GF-D8 (cell line): ENCODE data around the gene INHBA.

Experiments used
- DNase-seq: peaks from one replicate; lab custom pipeline; 2025; lab: John Stamatoyannopoulos, UW

Gene INHBA

GRCh38 chr7:41711283-41712064, 8.6 kb upstream of the INHBA start:
- DNase-seq, result no peak

GRCh38 chr7:41710838-41711237, 7.9 kb upstream of the INHBA start:
- DNase-seq, result no peak

- no peak for DNase-seq
These were observed 6.7 kb upstream of the INHBA start for GRCh38 chr7:41709621-41710020.

GRCh38 chr7:41708581-41709358, 5.9 kb upstream of the INHBA start:
- no peak for DNase-seq

GRCh38 chr7:41706228-41706930, 3.5 kb upstream of the INHBA start:
- no peak for DNase-seq

- DNase-seq, result no peak
These were observed 2.4 kb upstream of the INHBA start for GRCh38 chr7:41705109-41705901.

- no peak for DNase-seq
These were observed 1.6 kb downstream of the INHBA start for GRCh38 chr7:41701068-41701941.

- no peak for DNase-seq
These were observed 2.8 kb downstream of the INHBA start for GRCh38 chr7:41700044-41700471.

GRCh38 chr7:41699516-41699915, 3.4 kb downstream of the INHBA start:
- no peak for DNase-seq

- no peak for DNase-seq
These were observed 4.2 kb downstream of the INHBA start for GRCh38 chr7:41698726-41699125.

- DNase-seq, result no peak
These were observed 4.8 kb downstream of the INHBA start for GRCh38 chr7:41698114-41698513.

- no peak for DNase-seq
These were observed 6.5 kb downstream of the INHBA start for GRCh38 chr7:41696323-41696916.

GRCh38 chr7:41695661-41696322, 7.1 kb downstream of the INHBA start:
- no peak for DNase-seq

GRCh38 chr7:41694495-41694894, 8.4 kb downstream of the INHBA start:
- no peak for DNase-seq

- DNase-seq, result no peak
These were observed 9.5 kb downstream of the INHBA start for GRCh38 chr7:41693150-41693997.

GRCh38 chr7:41692251-41692650, 10.6 kb downstream of the INHBA start:
- no peak for DNase-seq

- no peak for DNase-seq
These were observed 11.4 kb downstream of the INHBA start for GRCh38 chr7:41691286-41692190.

- no peak for DNase-seq
These were observed 13.1 kb downstream of the INHBA start for GRCh38 chr7:41689815-41690214.
